Measurements from ENCODE around the gene RHOB. TPM values are rescaled to one million over a fixed set of nuclear protein-coding genes. Genes with fewer than 3 reads are reported as not detected.

Gene RHOB
- total RNA-seq, 1 experiment from 2014 or later = 28.1 TPM

DNA sequence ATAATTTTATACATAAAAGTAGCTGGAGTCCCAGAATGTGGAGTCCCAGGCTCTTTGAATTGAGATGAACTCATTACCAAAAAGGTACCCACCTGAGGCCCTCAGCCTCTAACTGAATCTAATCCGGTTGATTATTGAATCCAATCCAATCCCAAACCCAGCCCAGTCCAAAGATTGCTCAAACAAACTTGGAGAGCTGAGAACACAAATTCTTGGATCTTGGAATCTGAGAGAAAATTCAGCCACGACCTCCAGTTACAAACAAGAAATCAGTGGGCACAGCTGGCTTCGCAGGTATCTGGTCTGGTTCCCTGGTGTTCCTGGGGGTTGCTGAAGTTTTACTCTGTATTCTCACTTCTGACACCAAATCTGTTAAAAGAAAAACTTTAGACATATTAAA lies 28.4 kb upstream of the RHOB start:
- intact Hi-C loops (cut with micrococcal nuclease) = no loop called here
- no peak for DNase-seq (ENCODE audit: unreplicated experiment)
- H3K4me1 Mint-ChIP-seq (ENCODE audit: insufficient read depth, unreplicated experiment) = peaks cover 40% of the 10 kb centered on the region
- no peaks in the 10 kb centered on the region for H3K9me3 Mint-ChIP-seq (ENCODE audit: unreplicated experiment)
- ChIA-PET CTCF (interaction anchor here (0.5 to 16.5 kb wide), 8 partner anchors 11 to 233 kb away, joined by 3 to 275 read pairs (median 4); partner anchors contain the start of gene RHOB), POLR2A (interaction anchor here (0.8 to 1.3 kb wide), 2 partner anchors 11 to 21 kb away, joined by 3 to 6 read pairs; no protein-coding TSS in a partner anchor)
- no peaks in the 10 kb centered on the region for H3K27me3 Mint-ChIP-seq (ENCODE audit: insufficient read depth, unreplicated experiment)
- no TSS peak for BruUV-seq (replicated peaks)
- H3K27ac Mint-ChIP-seq (ENCODE audit: low read depth, unreplicated experiment) = no peak overlapping the region
- no peak overlapping the region for H3K4me3 Mint-ChIP-seq (ENCODE audit: unreplicated experiment)
- TF ChIP-seq, protein P1, sequence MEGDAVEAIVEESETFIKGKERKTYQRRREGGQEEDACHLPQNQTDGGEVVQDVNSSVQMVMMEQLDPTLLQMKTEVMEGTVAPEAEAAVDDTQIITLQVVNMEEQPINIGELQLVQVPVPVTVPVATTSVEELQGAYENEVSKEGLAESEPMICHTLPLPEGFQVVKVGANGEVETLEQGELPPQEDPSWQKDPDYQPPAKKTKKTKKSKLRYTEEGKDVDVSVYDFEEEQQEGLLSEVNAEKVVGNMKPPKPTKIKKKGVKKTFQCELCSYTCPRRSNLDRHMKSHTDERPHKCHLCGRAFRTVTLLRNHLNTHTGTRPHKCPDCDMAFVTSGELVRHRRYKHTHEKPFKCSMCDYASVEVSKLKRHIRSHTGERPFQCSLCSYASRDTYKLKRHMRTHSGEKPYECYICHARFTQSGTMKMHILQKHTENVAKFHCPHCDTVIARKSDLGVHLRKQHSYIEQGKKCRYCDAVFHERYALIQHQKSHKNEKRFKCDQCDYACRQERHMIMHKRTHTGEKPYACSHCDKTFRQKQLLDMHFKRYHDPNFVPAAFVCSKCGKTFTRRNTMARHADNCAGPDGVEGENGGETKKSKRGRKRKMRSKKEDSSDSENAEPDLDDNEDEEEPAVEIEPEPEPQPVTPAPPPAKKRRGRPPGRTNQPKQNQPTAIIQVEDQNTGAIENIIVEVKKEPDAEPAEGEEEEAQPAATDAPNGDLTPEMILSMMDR (IDR thresholded peaks at IDR 0.05; ENCODE audit: unreplicated experiment) = no peak
- H3K36me3 Mint-ChIP-seq (ENCODE audit: insufficient read depth, unreplicated experiment) = peaks cover 7% of the 10 kb centered on the region

DNA sequence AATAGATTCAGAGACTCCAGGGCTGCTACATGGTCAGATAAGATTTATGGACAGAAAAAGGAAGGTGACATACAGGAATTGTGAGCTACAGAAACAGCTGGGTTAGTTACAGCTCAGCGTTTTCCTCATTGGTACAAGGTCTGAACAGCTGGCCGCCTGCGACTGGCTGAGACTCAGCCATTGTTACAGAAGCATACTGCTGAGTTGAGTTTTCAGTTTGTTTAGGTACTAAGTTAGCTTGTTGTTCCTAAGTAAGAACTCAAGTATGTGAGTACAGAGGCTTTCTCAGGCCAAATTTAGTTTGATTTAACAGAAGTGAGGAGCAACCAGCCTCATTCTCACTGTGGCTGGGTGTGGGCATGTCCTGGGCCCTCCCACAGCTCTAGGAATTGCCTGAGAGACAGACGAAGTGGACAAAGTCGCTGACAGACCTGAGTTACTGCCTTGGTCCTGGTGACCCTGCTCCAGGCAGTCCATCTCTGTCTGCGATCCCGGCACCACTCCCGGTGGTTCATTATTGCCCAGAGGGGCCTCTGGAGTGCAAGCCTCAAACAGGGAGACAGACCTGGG lies 27.8 kb upstream of the RHOB start:
- no peaks in the 10 kb centered on the region for H3K9me3 Mint-ChIP-seq (ENCODE audit: unreplicated experiment)
- no peak overlapping the region for H3K27ac Mint-ChIP-seq (ENCODE audit: low read depth, unreplicated experiment)
- TF ChIP-seq, protein P1 (IDR thresholded peaks at IDR 0.05; ENCODE audit: unreplicated experiment) = no peak
- peaks cover 7% of the 10 kb centered on the region for H3K36me3 Mint-ChIP-seq (ENCODE audit: insufficient read depth, unreplicated experiment)
- no peaks in the 10 kb centered on the region for H3K27me3 Mint-ChIP-seq (ENCODE audit: insufficient read depth, unreplicated experiment)
- no peak overlapping the region for H3K4me3 Mint-ChIP-seq (ENCODE audit: unreplicated experiment)
- intact Hi-C loops (cut with micrococcal nuclease) = no loop called here
- BruUV-seq (replicated peaks) = no TSS peak
- CTCF ChIA-PET = interaction anchor here (0.5 to 16.5 kb wide), 13 partner anchors 12 to 363 kb away, joined by 3 to 275 read pairs (median 3); partner anchors contain the start of gene RHOB
- no peak for DNase-seq (ENCODE audit: unreplicated experiment)
- H3K4me1 Mint-ChIP-seq (ENCODE audit: insufficient read depth, unreplicated experiment) = peaks cover 45% of the 10 kb centered on the region
- POLR2A ChIA-PET = interaction anchor here (0.8 to 1.3 kb wide), 2 partner anchors 10 to 20 kb away, joined by 3 to 6 read pairs; no protein-coding TSS in a partner anchor

DNA sequence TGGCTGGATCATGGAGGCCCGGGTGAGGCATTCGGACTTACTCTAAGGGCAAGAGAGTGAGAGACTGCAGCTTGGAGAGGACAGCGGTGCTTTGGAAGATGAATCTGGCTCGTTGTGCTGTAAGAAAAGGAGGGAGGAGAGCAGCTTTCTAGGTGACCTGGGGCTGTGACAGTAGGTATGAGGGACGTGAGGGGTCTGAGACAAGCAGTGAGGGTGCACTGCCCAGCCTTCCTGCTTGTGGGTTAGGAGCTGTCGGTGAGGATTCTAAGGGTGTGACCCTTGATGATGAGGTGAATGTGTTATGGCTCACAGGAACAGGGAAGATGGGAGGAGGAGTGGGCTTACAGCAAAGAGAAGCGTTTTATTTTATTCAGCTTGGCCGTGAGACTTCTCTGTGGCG lies 27.1 kb upstream of the RHOB start:
- H3K4me1 Mint-ChIP-seq (ENCODE audit: insufficient read depth, unreplicated experiment) = peaks cover 44% of the 10 kb centered on the region
- H3K36me3 Mint-ChIP-seq (ENCODE audit: insufficient read depth, unreplicated experiment) = peaks cover 7% of the 10 kb centered on the region
- H3K27ac Mint-ChIP-seq (ENCODE audit: low read depth, unreplicated experiment) = no peak overlapping the region
- BruUV-seq (replicated peaks) = no TSS peak
- H3K4me3 Mint-ChIP-seq (ENCODE audit: unreplicated experiment) = no peak overlapping the region
- CTCF ChIA-PET = interaction anchor here (1.0 to 16.5 kb wide), 7 partner anchors 13 to 242 kb away, joined by 3 to 275 read pairs (median 4); no protein-coding TSS in a partner anchor
- intact Hi-C loops (cut with micrococcal nuclease) = no loop called here
- no peaks in the 10 kb centered on the region for H3K9me3 Mint-ChIP-seq (ENCODE audit: unreplicated experiment)
- POLR2A ChIA-PET = interaction anchor here (3.8 kb wide), 1 partner anchor 8 kb away, joined by 29 read pairs; no protein-coding TSS in a partner anchor
- no peak for DNase-seq (ENCODE audit: unreplicated experiment)
- no peaks in the 10 kb centered on the region for H3K27me3 Mint-ChIP-seq (ENCODE audit: insufficient read depth, unreplicated experiment)
- TF ChIP-seq, protein P1 (IDR thresholded peaks at IDR 0.05; ENCODE audit: unreplicated experiment) = no peak

DNA sequence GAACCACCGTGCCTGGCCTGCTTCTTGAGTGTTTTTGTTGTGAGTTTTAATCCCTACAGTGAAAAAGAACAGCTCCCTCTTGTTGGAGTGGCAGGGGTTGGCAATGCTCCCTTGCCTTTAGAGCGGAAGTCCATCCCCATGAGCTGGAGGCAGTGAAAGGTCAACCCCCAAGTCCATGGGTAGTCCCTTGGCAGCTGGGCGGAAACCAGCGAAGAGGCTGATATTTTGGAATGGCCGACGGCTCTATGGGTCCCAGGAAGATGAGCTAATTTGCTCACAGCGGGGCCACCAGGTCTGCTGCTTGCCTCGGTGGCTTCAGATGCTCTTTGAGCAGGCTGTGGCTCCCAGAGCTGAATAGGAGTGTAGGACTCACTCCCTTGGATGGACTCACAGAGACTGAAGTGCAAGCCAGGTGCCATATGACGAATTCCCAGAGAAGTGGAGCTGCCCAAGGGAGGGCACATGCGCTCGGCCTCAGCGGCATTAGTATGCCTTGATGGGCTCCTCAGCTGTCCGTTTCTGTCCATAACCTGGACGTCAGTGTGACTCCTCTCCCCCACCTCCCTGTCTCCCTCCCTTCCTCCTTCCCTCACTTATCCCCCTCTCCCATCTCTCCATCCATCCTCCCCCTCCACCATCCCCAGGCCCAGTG lies 25.4 kb upstream of the RHOB start:
- Mint-ChIP-seq H3K4me3 (ENCODE audit: unreplicated experiment) (no peak overlapping the region), H3K4me1 (ENCODE audit: insufficient read depth, unreplicated experiment) (peaks cover 38% of the 10 kb centered on the region), H3K27ac (ENCODE audit: low read depth, unreplicated experiment) (no peak overlapping the region), H3K9me3 (ENCODE audit: unreplicated experiment) (no peaks in the 10 kb centered on the region), H3K27me3 (ENCODE audit: insufficient read depth, unreplicated experiment) (no peaks in the 10 kb centered on the region), H3K36me3 (ENCODE audit: insufficient read depth, unreplicated experiment) (peaks cover 7% of the 10 kb centered on the region)
- TF ChIP-seq, protein P1 (IDR thresholded peaks at IDR 0.05; ENCODE audit: unreplicated experiment) = no peak
- no TSS peak for BruUV-seq (replicated peaks)
- CTCF ChIA-PET = interaction anchor here (0.5 to 16.5 kb wide), 9 partner anchors 14 to 220 kb away, joined by 3 to 275 read pairs (median 5); no protein-coding TSS in a partner anchor
- POLR2A ChIA-PET = interaction anchor here (1.0 to 5.0 kb wide), 7 partner anchors 10 to 158 kb away, joined by 3 to 35 read pairs (median 3); no protein-coding TSS in a partner anchor
- DNase-seq (ENCODE audit: unreplicated experiment) = peak; percentile 35
- intact Hi-C loops (cut with micrococcal nuclease) = no loop called here

Measured in MCF 10A (cell line).